ENCODE data around the gene PDE10A. TPM values are rescaled to one million over a fixed set of nuclear protein-coding genes. Genes with fewer than 3 reads are reported as not detected.

Gene PDE10A
- total RNA-seq, 1 experiment from 2014 or later: 0.31 TPM

DNA sequence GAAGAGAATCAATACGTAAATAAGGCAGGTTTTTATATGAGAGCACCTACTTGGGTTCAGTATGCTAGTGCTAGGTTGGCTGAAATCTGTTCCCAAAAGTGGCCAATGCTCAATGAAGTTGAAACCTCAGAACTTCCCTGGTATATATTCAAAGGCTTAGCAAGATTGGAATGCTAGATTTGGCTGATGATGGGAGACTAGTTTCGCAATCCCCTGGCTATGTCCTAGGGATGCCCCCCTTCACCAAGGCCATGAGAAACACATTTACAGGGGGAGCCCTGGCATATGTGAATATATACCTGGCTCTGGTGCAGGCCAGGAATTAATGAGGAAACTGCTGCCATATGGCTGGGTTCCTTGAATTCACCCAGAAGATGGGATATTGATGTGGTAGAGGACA, 211.2 kb downstream of the PDE10A start:
- H3K4ac ChIP-seq (ENCODE audit: low read depth, low read length): no peak overlapping the region
- H3K56ac ChIP-seq (ENCODE audit: insufficient read length, low read depth, low read length): no peak overlapping the region
- DNase-seq: no peak
- no peak overlapping the region for H4K91ac ChIP-seq (ENCODE audit: insufficient read length, low read depth, low read length)
- H3K23me2 ChIP-seq (ENCODE audit: insufficient read length, low read depth, low read length, poor library complexity, severe bottlenecking): no peaks in the 10 kb centered on the region
- Mint-ChIP-seq H3K27me3 (ENCODE audit: low read depth) (peaks cover 24% of the 10 kb centered on the region), H3K27ac (no peak overlapping the region), H3K4me1 (0 out of 4 replicates have a peak, but pooled peaks cover 0 to 4% of the 10 kb centered on the region in 2 experiments), H3K36me3 (ENCODE audit: insufficient read depth in 1 of 3, low read depth in 3 of 3) (no peaks in the 10 kb centered on the region), H3K9me3 (no peaks in the 10 kb centered on the region; a peak in 1 of 5 replicates), H3K4me3 (no peak overlapping the region)
- H3K4me2 ChIP-seq (ENCODE audit: insufficient read depth, insufficient read length, low read length): no peak overlapping the region
- H3K18ac ChIP-seq (ENCODE audit: insufficient read length, low read depth, low read length): no peak overlapping the region
- H3K79me2 ChIP-seq (ENCODE audit: insufficient read depth, low read length): no peaks in the 10 kb centered on the region
- no peak overlapping the region for H3K9ac ChIP-seq (ENCODE audit: extremely low read depth, insufficient read length, low read length)
- no peak overlapping the region for H2BK12ac ChIP-seq (ENCODE audit: insufficient read length, low read depth, low read length)
- H3K23ac ChIP-seq (ENCODE audit: insufficient read length, low read depth, low read length): no peak overlapping the region
- H4K20me1 ChIP-seq (ENCODE audit: control insufficient read depth, insufficient read depth, insufficient read length): no peaks in the 10 kb centered on the region
- H2AFZ ChIP-seq (ENCODE audit: low read length): no peak overlapping the region
- WGBS (ENCODE audit: extremely low coverage, insufficient read length, low lambda C conversion rate): no CpG with 5 or more reads among the region's 2 CpGs
- TF ChIP-seq, protein P1, sequence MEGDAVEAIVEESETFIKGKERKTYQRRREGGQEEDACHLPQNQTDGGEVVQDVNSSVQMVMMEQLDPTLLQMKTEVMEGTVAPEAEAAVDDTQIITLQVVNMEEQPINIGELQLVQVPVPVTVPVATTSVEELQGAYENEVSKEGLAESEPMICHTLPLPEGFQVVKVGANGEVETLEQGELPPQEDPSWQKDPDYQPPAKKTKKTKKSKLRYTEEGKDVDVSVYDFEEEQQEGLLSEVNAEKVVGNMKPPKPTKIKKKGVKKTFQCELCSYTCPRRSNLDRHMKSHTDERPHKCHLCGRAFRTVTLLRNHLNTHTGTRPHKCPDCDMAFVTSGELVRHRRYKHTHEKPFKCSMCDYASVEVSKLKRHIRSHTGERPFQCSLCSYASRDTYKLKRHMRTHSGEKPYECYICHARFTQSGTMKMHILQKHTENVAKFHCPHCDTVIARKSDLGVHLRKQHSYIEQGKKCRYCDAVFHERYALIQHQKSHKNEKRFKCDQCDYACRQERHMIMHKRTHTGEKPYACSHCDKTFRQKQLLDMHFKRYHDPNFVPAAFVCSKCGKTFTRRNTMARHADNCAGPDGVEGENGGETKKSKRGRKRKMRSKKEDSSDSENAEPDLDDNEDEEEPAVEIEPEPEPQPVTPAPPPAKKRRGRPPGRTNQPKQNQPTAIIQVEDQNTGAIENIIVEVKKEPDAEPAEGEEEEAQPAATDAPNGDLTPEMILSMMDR (conservative IDR thresholded peaks at IDR 0.05): no peak
- H2BK15ac ChIP-seq (ENCODE audit: low read depth, low read length): no peak overlapping the region
- no peak overlapping the region for H2BK5ac ChIP-seq (ENCODE audit: insufficient read length, low read length)
- no peak overlapping the region for H2AK5ac ChIP-seq (ENCODE audit: insufficient read length, low read length)
- H2BK120ac ChIP-seq (ENCODE audit: low read depth, low read length, poor library complexity, severe bottlenecking): no peak overlapping the region
- H3K27me3 ChIP-seq (ENCODE audit: insufficient read depth, low read length): no peaks in the 10 kb centered on the region
- H3K4me1 ChIP-seq (ENCODE audit: insufficient read depth, low read length): no peaks in the 10 kb centered on the region
- no peak overlapping the region for H3K14ac ChIP-seq (ENCODE audit: insufficient read depth, low read length)
- no peaks in the 10 kb centered on the region for H3K9me3 ChIP-seq (ENCODE audit: control insufficient read depth, low read depth, low read length)
- no peak overlapping the region for H4K5ac ChIP-seq (ENCODE audit: insufficient read length, low read depth, low read length)
- no peak overlapping the region for H3K27ac ChIP-seq (ENCODE audit: insufficient read length, low read depth, low read length)
- H3T11ph ChIP-seq (ENCODE audit: low read length): no peak overlapping the region
- H2BK20ac ChIP-seq (ENCODE audit: low read depth, low read length, poor library complexity, severe bottlenecking): no peak overlapping the region
- H4K8ac ChIP-seq (replicated peaks; ENCODE audit: insufficient read length, low read depth, low read length): no peak overlapping the region
- H3K79me1 ChIP-seq (ENCODE audit: insufficient read depth, low read depth, low read length, poor library complexity, severe bottlenecking): no peaks in the 10 kb centered on the region

Data from H9 (cell line).